GM23338 (cell line): ENCODE data around the gene TAS2R41. TPM values are rescaled to one million over a fixed set of nuclear protein-coding genes. Genes with fewer than 3 reads are reported as not detected.

ENCODE experiments used
- ATAC-seq: fragments of 200-7000 bp; cut with Tn5 transposase; 3 replicates; pipeline ENCODE4 v1.9.1; 2020
- DNase-seq: peaks from one replicate; pipeline ENCODE4 v3.0.0-alpha.2; 2015; ENCODE audit warnings: low spot score
- H2AFZ ChIP-seq: fragments of 200-600 bp; sonication (generic); 2 replicates; pipeline ENCODE4 v1.8.0; 2016; ENCODE audit warnings: antibody characterized with exemption, mild to moderate bottlenecking, moderate library complexity
- H3F3A ChIP-seq: fragments of 200-600 bp; sonication (generic); replicated peaks from 2 replicates; pipeline ENCODE4 v1.8.0; 2017; ENCODE audit warnings: antibody characterized with exemption, mixed run types, low read depth
- H3K27ac ChIP-seq: fragments of 200-600 bp; sonication (generic); 2 replicates; pipeline ENCODE4 v1.6.1; 2016; ENCODE audit warnings: low read depth
- H3K27me3 ChIP-seq: fragments of 200-600 bp; sonication (generic); 2 replicates; pipeline ENCODE4 v1.8.0; 2016; ENCODE audit warnings: mild to moderate bottlenecking, mixed run types, moderate library complexity; ENCODE audit not compliant: insufficient read depth
- H3K36me3 ChIP-seq: fragments of 200-600 bp; sonication (generic); 2 replicates; pipeline ENCODE4 v1.8.0; 2016; ENCODE audit warnings: mild to moderate bottlenecking; ENCODE audit not compliant: insufficient read depth
- H3K4me1 ChIP-seq: fragments of 200-600 bp; sonication (generic); 2 replicates; pipeline ENCODE4 v1.8.0; 2016; ENCODE audit warnings: mild to moderate bottlenecking, moderate library complexity; ENCODE audit not compliant: insufficient read depth
- H3K4me2 ChIP-seq: fragments of 200-600 bp; sonication (generic); 2 replicates; pipeline ENCODE4 v1.7.1; 2017; ENCODE audit warnings: mixed run types
- H3K4me3 ChIP-seq: fragments of 200-600 bp; sonication (generic); 2 replicates; pipeline ENCODE4 v1.6.1; 2016; ENCODE audit warnings: mixed run types
- H3K79me2 ChIP-seq: fragments of 200-600 bp; sonication (generic); replicated peaks from 2 replicates; pipeline ENCODE4 v1.8.0; 2017; ENCODE audit warnings: mild to moderate bottlenecking; ENCODE audit not compliant: insufficient read depth
- H3K9me2 ChIP-seq: fragments of 200-600 bp; sonication (generic); 2 replicates; pipeline ENCODE4 v1.8.0; 2017; ENCODE audit not compliant: insufficient read depth
- H4K20me1 ChIP-seq: fragments of 200-600 bp; sonication (generic); replicated peaks from 2 replicates; pipeline ENCODE4 v1.8.0; 2017; ENCODE audit warnings: mild to moderate bottlenecking; ENCODE audit not compliant: insufficient read depth
- H3K27ac Mint-ChIP-seq: 2 replicates; pipeline ENCODE4 v1.8.0; 2020; ENCODE audit warnings: inconsistent platforms, mild to moderate bottlenecking, moderate library complexity, mixed read lengths
- H3K27me3 Mint-ChIP-seq: 3 replicates; pipeline ENCODE4 v1.8.0; 2022; ENCODE audit warnings: low read depth, mild to moderate bottlenecking, moderate library complexity, mixed read lengths, inconsistent platforms; ENCODE audit not compliant: insufficient read depth, poor library complexity
- H3K36me3 Mint-ChIP-seq: 3 replicates; pipeline ENCODE4 v1.8.0; 2021; ENCODE audit warnings: low read depth, mild to moderate bottlenecking, inconsistent platforms, moderate library complexity, mixed read lengths
- H3K4me1 Mint-ChIP-seq: 3 replicates; pipeline ENCODE4 v1.8.0; 2020; ENCODE audit warnings: mild to moderate bottlenecking, inconsistent platforms, mixed read lengths
- H3K4me3 Mint-ChIP-seq: 3 replicates; pipeline ENCODE4 v1.8.0; 2021; ENCODE audit warnings: moderate library complexity, mild to moderate bottlenecking, inconsistent platforms, mixed read lengths
- H3K9me3 Mint-ChIP-seq: 3 replicates; pipeline ENCODE4 v1.8.0; 2020; ENCODE audit warnings: moderate library complexity, mild to moderate bottlenecking, inconsistent platforms, mixed read lengths
- CREB1 ChIP-seq: fragments of 250-450 bp; sonication (Bioruptor Pico); IDR thresholded peaks from 2 replicates; pipeline ENCODE4 v1.5.0; 2020; ENCODE audit warnings: low read depth, mild to moderate bottlenecking, moderate library complexity
- CTCF ChIP-seq, 2 experiments: fragments of 200-600 bp in 1 of 2; sonication (generic) in 1 of 2; conservative IDR thresholded peaks; 2 replicates each; pipeline versions ENCODE4 v1.5.1 to v1.6.1; 2016 to 2017; ENCODE audit warnings: antibody characterized with exemption in 2 of 2, low read depth in 2 of 2, mild to moderate bottlenecking in 2 of 2, moderate library complexity in 1 of 2
- ETS1 ChIP-seq: IDR thresholded peaks from 2 replicates; pipeline ENCODE4 v1.6.1; 2016; ENCODE audit warnings: antibody characterized with exemption
- EZH2 ChIP-seq: fragments of 200-600 bp; sonication (generic); IDR thresholded peaks from one replicate; pipeline ENCODE4 v1.8.0; 2017; ENCODE audit warnings: antibody characterized with exemption, mild to moderate bottlenecking, low read depth; ENCODE audit not compliant: unreplicated experiment
- EZH2phosphoT487 ChIP-seq: fragments of 200-600 bp; sonication (generic); IDR thresholded peaks from one replicate; pipeline ENCODE4 v1.8.1; 2018; ENCODE audit warnings: antibody characterized with exemption; ENCODE audit not compliant: unreplicated experiment
- JUNB ChIP-seq: IDR thresholded peaks from one replicate; pipeline ENCODE4 v1.6.1; 2016; ENCODE audit warnings: antibody characterized with exemption; ENCODE audit not compliant: unreplicated experiment
- NANOG ChIP-seq: IDR thresholded peaks from 2 replicates; pipeline ENCODE4 v1.6.1; 2016; ENCODE audit warnings: antibody characterized with exemption, borderline replicate concordance
- POLR2AphosphoS5 ChIP-seq: IDR thresholded peaks from 2 replicates; pipeline ENCODE4 v1.6.1; 2016; ENCODE audit warnings: antibody characterized with exemption, low read depth
- REST ChIP-seq: IDR thresholded peaks from one replicate; pipeline ENCODE4 v1.6.1; 2018; ENCODE audit warnings: antibody characterized with exemption; ENCODE audit not compliant: unreplicated experiment
- STAT1 ChIP-seq: IDR thresholded peaks from one replicate; pipeline ENCODE4 v1.6.1; 2016; ENCODE audit warnings: antibody characterized with exemption; ENCODE audit not compliant: unreplicated experiment
- ZNF114 ChIP-seq: fragments of 250-450 bp; sonication (Bioruptor Pico); IDR thresholded peaks from 2 replicates; pipeline ENCODE4 v1.5.0; 2020; ENCODE audit warnings: mild to moderate bottlenecking, moderate library complexity
- ZNF331 ChIP-seq: fragments of 250-450 bp; sonication (Bioruptor Pico); IDR thresholded peaks from 2 replicates; pipeline ENCODE4 v1.5.0; 2020; ENCODE audit warnings: low read depth, mild to moderate bottlenecking, moderate library complexity
- polyA plus RNA-seq: library from polyadenylated mRNA; unstranded; fragments of >200 nt; fragmentation: Nextera tagmentation; extraction: Ambion mirVana; gene quantifications from 2 replicates; pipeline ENCODE4 v1.2.1, GENCODE V29; 2016
- total RNA-seq: library from RNA; depleted of rRNA; stranded (reverse); fragments of >200 nt; shearing (Covaris generic); gene quantifications from 2 replicates; pipeline ENCODE4 v1.2.3, GENCODE V29; 2014

The TAS2R41 gene
- total and polyA plus RNA-seq, 2 experiments from 2014 or later = 1.2 TPM; not detected in 1

- no peak for TF ChIP-seq CTCF (conservative IDR thresholded peaks at IDR 0.05; ENCODE audit: low read depth in 2 of 2)
- no peak for TF ChIP-seq EZH2
- TF ChIP-seq ZNF114 = no peak
- TF ChIP-seq CREB1 (CRISPR knock-in tag) = no peak
- TF ChIP-seq NANOG = no peak
- no peak for TF ChIP-seq JUNB
These were observed 34.5 kb upstream of the TAS2R41 start, which contains the start of gene TAS2R60 (continued) for GRCh38 chr7:143443153-143443552.

GRCh38 chr7:143444063-143444782 lies 33.5 kb upstream of the TAS2R41 start:
- H3K9me2 ChIP-seq = 0 out of 2 replicates have a peak, but pooled peaks cover 13% of the 10 kb centered on the region
- ATAC-seq (no peak), DNase-seq (no peak)
- Mint-ChIP-seq H3K27ac (no peak overlapping the region), H3K36me3 (no peaks in the 10 kb centered on the region), H3K4me3 (no peak overlapping the region), H3K27me3 (no peaks in the 10 kb centered on the region), H3K4me1 (no peaks in the 10 kb centered on the region), H3K9me3 (no peaks in the 10 kb centered on the region)
- no peak overlapping the region for H3K4me2 ChIP-seq
- H2AFZ ChIP-seq = no peak overlapping the region
- no peaks in the 10 kb centered on the region for H3F3A ChIP-seq
- no peaks in the 10 kb centered on the region for H3K36me3 ChIP-seq
- no peaks in the 10 kb centered on the region for H4K20me1 ChIP-seq
- H3K27me3 ChIP-seq = no peaks in the 10 kb centered on the region
- no peak overlapping the region for H3K27ac ChIP-seq
- H3K79me2 ChIP-seq = no peaks in the 10 kb centered on the region
- peaks cover 10% of the 10 kb centered on the region; the same call in 1 of the 2 replicates for H3K4me1 ChIP-seq
- H3K4me3 ChIP-seq = no peak overlapping the region
- TF ChIP-seq CTCF (conservative IDR thresholded peaks at IDR 0.05; ENCODE audit: low read depth in 2 of 2) (no peak), ETS1 (no peak), REST (no peak), CREB1 (CRISPR knock-in tag) (no peak), JUNB (no peak), ZNF331 (CRISPR knock-in tag) (no peak), STAT1 (no peak), EZH2phosphoT487 (no peak), EZH2 (no peak), POLR2AphosphoS5 (no peak), ZNF114 (no peak)
